Keratinocyte (primary cell): ENCODE results near the gene AKR1E2. TPM values are rescaled to one million over a fixed set of nuclear protein-coding genes. Genes with fewer than 3 reads are reported as not detected.
A peak's percentile ranks its signal among the peaks of the same experiment; 100 is the strongest.

ENCODE experiments used
- DNase-seq: peaks from one replicate; pipeline ENCODE4 v3.0.0-alpha.2; 2011; ENCODE audit warnings: low read depth, missing footprints, low spot score
- FAIRE-seq: peaks from 2 replicates; lab custom pipeline; 2011; peaks lifted over from hg19 to GRCh38; lab: Jason Lieb, UNC
- H2AFZ ChIP-seq: 2 replicates; pipeline ENCODE4 v1.6.0; 2012; ENCODE audit warnings: low read length, control low read depth, inconsistent platforms; ENCODE audit not compliant: control insufficient read depth
- H3K27ac ChIP-seq: 2 replicates; pipeline ENCODE4 v1.5.1; 2011; ENCODE audit warnings: low read length; ENCODE audit not compliant: control insufficient read depth, insufficient read depth
- H3K27me3 ChIP-seq: 3 replicates; pipeline ENCODE4 v1.6.0; 2011; ENCODE audit warnings: low read length; ENCODE audit not compliant: control insufficient read depth, insufficient read depth; ENCODE audit errors: extremely low read depth
- H3K36me3 ChIP-seq, 2 experiments: 2 replicates in 1 of 2; 3 replicates in 1 of 2; pipeline ENCODE4 v1.5.1; 2011; ENCODE audit warnings: low read length in 2 of 2, mild to moderate bottlenecking in 1 of 2; ENCODE audit not compliant: control insufficient read depth in 2 of 2, insufficient read depth in 2 of 2; ENCODE audit errors: extremely low read depth in 1 of 2
- H3K4me1 ChIP-seq: 3 replicates; pipeline ENCODE4 v1.5.1; 2011; ENCODE audit warnings: low read length; ENCODE audit not compliant: control insufficient read depth, insufficient read depth; ENCODE audit errors: extremely low read depth
- H3K4me2 ChIP-seq: 3 replicates; pipeline ENCODE4 v1.6.0; 2011; ENCODE audit warnings: low read depth, low read length; ENCODE audit not compliant: control insufficient read depth, insufficient read depth; ENCODE audit errors: extremely low read depth
- H3K4me3 ChIP-seq, 3 experiments: fragments of 200-600 bp in 1 of 3; sonication (generic) in 1 of 3; 2 replicates in 2 of 3; 3 replicates in 1 of 3; pipeline ENCODE4 v1.5.1; 2011 to 2016; ENCODE audit warnings: low read length in 3 of 3, mild to moderate bottlenecking in 3 of 3, control low read depth in 2 of 3, inconsistent platforms in 1 of 3, low read depth in 1 of 3, mixed read lengths in 1 of 3, mixed run types in 1 of 3, moderate library complexity in 1 of 3; ENCODE audit not compliant: control insufficient read depth in 2 of 3, insufficient read depth in 2 of 3; ENCODE audit errors: extremely low read depth in 1 of 3
- H3K79me2 ChIP-seq: 2 replicates; pipeline ENCODE4 v1.6.0; 2012; ENCODE audit warnings: low read length; ENCODE audit not compliant: control insufficient read depth, insufficient read depth
- H3K9ac ChIP-seq: 3 replicates; pipeline ENCODE4 v1.6.0; 2011; ENCODE audit warnings: low read length; ENCODE audit not compliant: control insufficient read depth, insufficient read depth; ENCODE audit errors: extremely low read depth
- H3K9me1 ChIP-seq: 3 replicates; pipeline ENCODE4 v1.6.0; 2011; ENCODE audit warnings: low read length; ENCODE audit not compliant: control insufficient read depth, insufficient read depth; ENCODE audit errors: extremely low read depth
- H3K9me3 ChIP-seq: 2 replicates; pipeline ENCODE4 v1.5.1; 2012; ENCODE audit warnings: low read depth, low read length; ENCODE audit not compliant: control insufficient read depth
- H4K20me1 ChIP-seq: 3 replicates; pipeline ENCODE4 v1.6.0; 2011; ENCODE audit warnings: low read length; ENCODE audit not compliant: control insufficient read depth, insufficient read depth; ENCODE audit errors: extremely low read depth
- CTCF ChIP-seq, 3 experiments: IDR thresholded peaks in 1 of 3; conservative IDR thresholded peaks in 1 of 3; optimal IDR thresholded peaks in 1 of 3; 2 replicates in 2 of 3; 3 replicates in 1 of 3; pipeline versions ENCODE3 to v1.5.1; 2011; ENCODE audit warnings: low read length in 3 of 3, mild to moderate bottlenecking in 3 of 3, moderate library complexity in 2 of 3, control low read depth in 1 of 3, inconsistent platforms in 1 of 3; ENCODE audit not compliant: insufficient read depth in 2 of 3; ENCODE audit errors: extremely low read depth in 1 of 3
- EZH2 ChIP-seq: IDR thresholded peaks from one replicate; pipeline ENCODE4 v1.6.1; 2012; ENCODE audit warnings: inconsistent platforms, mild to moderate bottlenecking, low read length, moderate library complexity
- dilution Hi-C: fragments of 300-500 bp; cut with MboI; formaldehyde crosslinking; loops from one replicate; pipeline ENCODE4 v1.7.0; 2020; ENCODE audit warnings: low sequenced_read_pairs; ENCODE audit not compliant: extremely low pct_ligation_motif_present
- polyA plus RNA-seq, 5 experiments: library from polyadenylated mRNA; depleted of rRNA in 3 of 5; stranded (reverse) in 3 of 5; stranded (forward) in 1 of 5; unstranded in 1 of 5; fragments of >200 nt; gene quantifications; 1 replicate in 1 of 5; 2 replicates in 3 of 5; 3 replicates in 1 of 5; pipeline versions ENCODE4 v1.2.1 to v1.2.3, GENCODE V29; 2011 to 2012; ENCODE audit warnings: missing spikeins in 2 of 5, low read depth in 1 of 5, low replicate concordance in 1 of 5

Gene AKR1E2
- polyA plus RNA-seq, 1 donor (not counting 4 experiments of a cell fraction or from before 2014, with no cell fraction given) = 1.9 TPM

- H3K4me3 ChIP-seq = no peak overlapping the region
- FAIRE-seq = peak; percentile 60
These were observed 18.1 kb upstream of the AKR1E2 start for GRCh38 chr10:4807761-4808507.

GRCh38 chr10:4809156-4809555 is 16.9 kb upstream of the AKR1E2 start:
- Histone ChIP-seq H4K20me1 (no peaks in the 10 kb centered on the region), H3K27me3 (no peaks in the 10 kb centered on the region), H2AFZ (no peak overlapping the region), H3K9ac (no peak overlapping the region), H3K4me2 (no peak overlapping the region), H3K36me3 (no peaks in the 10 kb centered on the region), H3K9me3 (no peaks in the 10 kb centered on the region), H3K79me2 (no peaks in the 10 kb centered on the region), H3K4me3 (no peak overlapping the region), H3K9me1 (no peaks in the 10 kb centered on the region), H3K27ac (no peak overlapping the region), H3K4me1 (peaks cover 18% of the 10 kb centered on the region)
- DNase-seq (no peak), FAIRE-seq (no peak)
- no peak for TF ChIP-seq EZH2
- TF ChIP-seq CTCF (optimal IDR thresholded peaks at IDR 0.05 in 1 of 3, IDR thresholded peaks at IDR 0.05 in 1 of 3, conservative IDR thresholded peaks at IDR 0.05 in 1 of 3; ENCODE audit: extremely low read depth in 1 of 3, insufficient read depth in 2 of 3, low read length in 3 of 3) = no peak
- dilution Hi-C loops = no loop called here

More at GRCh38 chr10:4807761-4808507, 18.1 kb upstream of the AKR1E2 start:
- no peaks in the 10 kb centered on the region for H3K27me3 ChIP-seq
- dilution Hi-C loops = no loop called here
- H3K4me2 ChIP-seq = peak overlapping the region; percentile 43
- no peak for DNase-seq
- no peak overlapping the region for H2AFZ ChIP-seq
- H3K4me1 ChIP-seq = peaks cover 19% of the 10 kb centered on the region
- H3K9me3 ChIP-seq = no peaks in the 10 kb centered on the region
- H3K79me2 ChIP-seq = no peaks in the 10 kb centered on the region
- H3K36me3 ChIP-seq = no peaks in the 10 kb centered on the region
- TF ChIP-seq EZH2 = no peak
- TF ChIP-seq CTCF (optimal IDR thresholded peaks at IDR 0.05 in 1 of 3, IDR thresholded peaks at IDR 0.05 in 1 of 3, conservative IDR thresholded peaks at IDR 0.05 in 1 of 3; ENCODE audit: extremely low read depth in 1 of 3, insufficient read depth in 2 of 3, low read length in 3 of 3) = no peak
- H3K9me1 ChIP-seq = no peaks in the 10 kb centered on the region
- H3K27ac ChIP-seq = peak overlapping the region; percentile 40
- no peak overlapping the region for H3K9ac ChIP-seq
- H4K20me1 ChIP-seq = no peaks in the 10 kb centered on the region
